NCI-H1417 treated with DMSO at 0.1 percent for 48 hours (cell line): ENCODE measurements around the gene ZNF383.
"Not testable (repeated sequence)": the region's sequence is repeated elsewhere in the genome, so short reads cannot be mapped to it uniquely, and the experiment has no call there.

ENCODE experiments used
- DNase-seq: peaks from one replicate; lab custom pipeline; 2025; lab: John Stamatoyannopoulos, UW

The ZNF383 gene

GRCh38 chr19:37294246-37294645 is 76.2 kb downstream of the ZNF383 start:
- not testable (repeated sequence) for DNase-seq
